Testis (tissue), 3 donors: Measurements from ENCODE around the gene PRM3. TPM values are rescaled to one million over a fixed set of nuclear protein-coding genes. Genes with fewer than 3 reads are reported as not detected.

Experiments used
- DNase-seq: peaks from one replicate; pipeline ENCODE4 v3.0.0-alpha.2; 2019
- H3K27ac ChIP-seq, 2 donors: fragments of 200-600 bp; sonication (generic); one replicate each; pipeline ENCODE4 v1.5.1; 2019
- H3K27me3 ChIP-seq: fragments of 200-600 bp; sonication (generic); one replicate; pipeline ENCODE4 v1.5.1; 2019
- H3K36me3 ChIP-seq: fragments of 200-600 bp; sonication (generic); one replicate; pipeline ENCODE4 v1.5.1; 2017; ENCODE audit warnings: low read depth; ENCODE audit errors: missing control alignments
- H3K4me1 ChIP-seq: fragments of 200-600 bp; sonication (generic); one replicate; pipeline ENCODE4 v1.5.1; 2019
- H3K4me3 ChIP-seq, 2 donors: fragments of 200-600 bp; sonication (generic); one replicate each; pipeline ENCODE4 v1.5.1; 2017 to 2019
- H3K9me3 ChIP-seq: fragments of 200-600 bp; sonication (generic); one replicate; pipeline ENCODE4 v1.5.1; 2017
- POLR2A ChIP-seq: fragments of 450-650 bp; IDR thresholded peaks from one replicate; pipeline ENCODE4 v1.6.1; 2017; ENCODE audit warnings: antibody characterized with exemption, mild to moderate bottlenecking, moderate library complexity
- WGBS, 2 donors: methylation state at CpG; one replicate each; pipeline ENCODE4 v1.1.5; 2018; 5-methylcytosine and 5-hydroxymethylcytosine counted together
- intact Hi-C: fragments of 100-400 bp; cut with DNase I; formaldehyde crosslinking; loops from one replicate; pipeline ENCODE4 v1.15.1; 2023; ENCODE audit warnings: low total_unique reads
- polyA plus RNA-seq: library from polyadenylated mRNA; stranded (reverse); fragments of 350-450 nt; fragmentation: Illumina TruSeq; extraction: RNeasy Lipid Tissue Mini Kit (QIAGEN cat#74804); gene quantifications from one replicate; pipeline ENCODE4 v1.2.3, GENCODE V29; 2014; ENCODE audit warnings: low read depth, low replicate concordance; ENCODE audit not compliant: insufficient read depth
- total RNA-seq, 2 donors: library from RNA; depleted of rRNA; stranded (reverse); fragments of >200 nt; gene quantifications; one replicate each; pipeline ENCODE4 v1.2.3, GENCODE V29; 2016
- TF ChIP-seq, protein P1 (sequence below), 3 experiments: fragments of 450-650 bp in 2 of 3; fragments of 200-600 bp in 1 of 3; sonication (generic) in 1 of 3; IDR thresholded peaks; one replicate each; pipeline ENCODE4 v1.5.1; 2016 to 2019; ENCODE audit warnings: antibody characterized with exemption in 3 of 3, mild to moderate bottlenecking in 2 of 3, moderate library complexity in 1 of 3

PRM3 gene
- total and polyA plus RNA-seq, 3 donors from 2014 or later = 51.1 to 383 (median 109) TPM

DNA sequence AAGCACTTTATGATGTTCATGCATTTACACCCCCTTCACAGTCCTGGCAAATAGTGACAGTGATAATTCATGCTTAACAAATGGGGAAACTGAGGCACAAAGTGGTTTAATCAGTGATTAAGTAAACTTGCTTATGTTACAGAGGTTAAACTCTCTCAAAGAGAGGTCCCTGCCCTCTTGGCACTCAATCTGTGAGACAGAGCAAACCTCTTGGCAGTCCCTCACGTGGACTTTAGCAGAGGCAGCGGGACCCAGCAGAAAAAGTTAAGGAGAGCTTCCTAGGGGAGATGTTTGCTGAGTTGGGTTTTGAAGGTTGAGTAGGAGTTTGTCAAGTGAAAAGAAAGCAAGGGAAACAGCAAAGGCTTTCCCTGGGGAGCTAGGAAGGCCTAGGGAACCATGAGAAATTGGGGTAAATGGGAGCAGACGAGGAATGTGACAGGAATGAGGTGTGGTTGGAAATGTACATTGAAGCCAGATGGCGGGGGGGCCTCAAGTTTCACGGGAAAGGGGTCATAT is 28.1 kb downstream of the PRM3 start:
- 85 to 87% methylated on average over 5 of the region's 5 CpGs for WGBS, 2 donors
- Histone ChIP-seq H3K4me3 (no peak overlapping the region), H3K27ac (no peak overlapping the region), H3K9me3 (no peaks in the 10 kb centered on the region), H3K36me3 (no peaks in the 10 kb centered on the region), H3K4me1 (no peaks in the 10 kb centered on the region), H3K27me3 (no peaks in the 10 kb centered on the region)
- no peak for DNase-seq
- intact Hi-C loops = no loop called here
- TF ChIP-seq, protein P1, sequence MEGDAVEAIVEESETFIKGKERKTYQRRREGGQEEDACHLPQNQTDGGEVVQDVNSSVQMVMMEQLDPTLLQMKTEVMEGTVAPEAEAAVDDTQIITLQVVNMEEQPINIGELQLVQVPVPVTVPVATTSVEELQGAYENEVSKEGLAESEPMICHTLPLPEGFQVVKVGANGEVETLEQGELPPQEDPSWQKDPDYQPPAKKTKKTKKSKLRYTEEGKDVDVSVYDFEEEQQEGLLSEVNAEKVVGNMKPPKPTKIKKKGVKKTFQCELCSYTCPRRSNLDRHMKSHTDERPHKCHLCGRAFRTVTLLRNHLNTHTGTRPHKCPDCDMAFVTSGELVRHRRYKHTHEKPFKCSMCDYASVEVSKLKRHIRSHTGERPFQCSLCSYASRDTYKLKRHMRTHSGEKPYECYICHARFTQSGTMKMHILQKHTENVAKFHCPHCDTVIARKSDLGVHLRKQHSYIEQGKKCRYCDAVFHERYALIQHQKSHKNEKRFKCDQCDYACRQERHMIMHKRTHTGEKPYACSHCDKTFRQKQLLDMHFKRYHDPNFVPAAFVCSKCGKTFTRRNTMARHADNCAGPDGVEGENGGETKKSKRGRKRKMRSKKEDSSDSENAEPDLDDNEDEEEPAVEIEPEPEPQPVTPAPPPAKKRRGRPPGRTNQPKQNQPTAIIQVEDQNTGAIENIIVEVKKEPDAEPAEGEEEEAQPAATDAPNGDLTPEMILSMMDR (IDR thresholded peaks at IDR 0.05) = no peak
- TF ChIP-seq POLR2A = no peak

DNA sequence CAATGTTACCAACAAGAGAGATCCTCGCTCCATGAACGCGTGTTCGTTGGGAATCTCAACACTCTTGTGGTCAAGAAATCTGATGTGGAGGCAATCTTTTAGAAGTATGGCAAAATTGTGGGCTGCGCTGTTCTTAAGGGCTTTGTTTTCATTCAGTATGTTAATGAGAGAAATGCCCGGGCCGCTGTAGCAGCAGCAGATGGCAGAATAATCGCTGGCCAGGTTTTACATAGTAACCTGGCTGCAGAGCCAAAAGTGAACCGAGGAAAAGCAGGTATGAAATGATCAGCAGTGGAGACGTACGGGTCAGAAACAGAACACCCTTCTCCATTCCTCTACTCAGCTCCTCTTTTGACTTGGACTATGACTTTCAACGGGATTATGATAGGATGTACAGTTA is 30.8 kb downstream of the PRM3 start:
- Histone ChIP-seq H3K9me3 (no peaks in the 10 kb centered on the region), H3K4me1 (peaks cover 6% of the 10 kb centered on the region), H3K27me3 (no peaks in the 10 kb centered on the region), H3K27ac (no peak overlapping the region), H3K36me3 (no peaks in the 10 kb centered on the region), H3K4me3 (no peak overlapping the region)
- TF ChIP-seq POLR2A = no peak
- TF ChIP-seq, protein P1 (IDR thresholded peaks at IDR 0.05) = no peak
- intact Hi-C loops = no loop called here
- 78 to 85% methylated on average over 12 of the region's 12 CpGs for WGBS, 2 donors
- no peak for DNase-seq

DNA sequence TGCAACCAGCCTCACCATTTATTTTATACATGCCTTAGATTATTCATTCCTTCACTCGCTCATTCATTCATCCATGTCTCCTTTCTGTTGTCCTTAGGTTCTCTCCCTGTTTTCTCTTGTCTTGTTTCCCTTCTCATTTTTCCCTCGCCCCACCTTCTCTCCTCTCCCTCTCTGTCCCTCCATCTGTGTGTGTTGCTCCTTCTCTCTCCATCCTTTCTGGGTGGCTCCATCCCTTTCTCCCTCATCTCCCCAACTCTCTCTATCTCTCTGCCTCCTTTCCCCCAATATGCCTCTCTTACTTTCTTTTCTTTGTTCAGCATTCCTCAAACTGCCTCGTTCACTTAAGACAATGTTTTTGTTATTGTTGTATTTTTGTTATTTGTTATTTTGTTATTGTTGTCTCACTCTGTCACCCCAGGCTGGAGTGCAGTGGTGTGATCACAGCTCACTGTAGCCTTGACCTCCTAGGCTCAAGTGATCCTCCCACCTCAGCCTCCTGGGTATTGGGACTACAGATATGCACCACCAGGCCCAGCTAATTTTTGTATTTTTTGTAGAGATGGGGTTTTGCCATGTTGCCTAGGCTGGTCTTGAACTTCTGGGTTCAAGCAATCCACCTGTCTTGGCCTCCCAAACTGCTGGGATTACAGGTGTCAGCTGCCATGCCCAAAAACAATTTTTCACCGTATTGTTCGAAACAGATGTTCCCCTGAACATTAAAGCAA is 31.8 kb downstream of the PRM3 start:
- no peak for DNase-seq
- intact Hi-C loops = no loop called here
- no peak overlapping the region for H3K27ac ChIP-seq
- H3K9me3 ChIP-seq = no peaks in the 10 kb centered on the region
- no peak for TF ChIP-seq POLR2A
- TF ChIP-seq, protein P1 (IDR thresholded peaks at IDR 0.05) = no peak
- no peaks in the 10 kb centered on the region for H3K27me3 ChIP-seq
- H3K4me3 ChIP-seq = no peak overlapping the region
- H3K36me3 ChIP-seq = no peaks in the 10 kb centered on the region
- peaks cover 6% of the 10 kb centered on the region for H3K4me1 ChIP-seq
- 93 to 95% methylated on average over 5 of the region's 5 CpGs for WGBS, 2 donors

DNA sequence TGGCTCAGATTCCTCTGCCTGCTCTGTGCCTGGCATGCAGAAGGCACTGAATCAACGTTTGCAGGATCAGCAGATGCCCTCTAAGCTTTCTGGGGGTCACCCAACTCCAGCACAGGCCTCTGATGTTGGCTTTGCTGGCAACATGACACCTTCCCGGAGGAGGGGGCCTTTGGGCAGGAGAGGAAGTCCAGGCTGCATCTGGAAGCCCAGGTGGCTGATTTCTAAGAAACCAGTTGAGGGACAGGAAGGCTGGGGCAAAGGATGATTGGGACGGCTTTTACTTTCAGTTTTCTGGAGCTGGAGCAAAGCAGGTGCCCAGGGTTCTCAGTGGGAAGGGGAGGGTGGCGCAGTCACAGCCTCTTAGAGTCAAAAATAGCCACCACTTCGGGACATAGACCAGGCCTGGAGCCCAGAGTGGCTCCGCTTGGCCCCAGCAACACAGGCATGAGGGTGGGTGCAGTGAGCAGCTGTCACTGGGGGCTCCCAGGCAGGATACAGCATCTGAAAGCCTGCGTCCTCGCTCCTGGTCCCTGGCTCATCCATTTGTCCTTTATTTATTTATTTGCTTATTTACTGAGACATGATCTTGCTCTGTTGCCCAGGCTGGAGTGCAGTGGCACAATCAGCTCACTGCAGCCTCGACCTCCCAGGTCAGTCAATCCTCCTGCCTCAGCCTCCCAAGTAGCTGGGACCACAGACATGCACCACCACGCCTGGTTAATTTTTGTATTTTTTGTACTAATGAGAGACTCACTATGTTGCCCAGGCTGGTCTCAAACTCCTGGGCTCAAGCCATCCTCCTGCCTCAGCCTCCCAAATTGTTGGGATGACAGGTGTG is 32.6 kb downstream of the PRM3 start:
- no peak for DNase-seq
- no peak for TF ChIP-seq POLR2A
- TF ChIP-seq, protein P1 (IDR thresholded peaks at IDR 0.05) = no peak
- Histone ChIP-seq H3K4me3 (no peak overlapping the region), H3K27me3 (no peaks in the 10 kb centered on the region), H3K27ac (no peak overlapping the region), H3K36me3 (no peaks in the 10 kb centered on the region), H3K4me1 (peaks cover 6% of the 10 kb centered on the region), H3K9me3 (no peaks in the 10 kb centered on the region)
- intact Hi-C loops = no loop called here
- WGBS, 2 donors = 82 to 85% methylated on average over 10 of the region's 10 CpGs
